Neural progenitor cell (in vitro differentiated cells): Measurements from ENCODE around the gene FREM1. TPM values are rescaled to one million over a fixed set of nuclear protein-coding genes. Genes with fewer than 3 reads are reported as not detected.

Experiments used
- DNase-seq: peaks from one replicate; pipeline ENCODE4 v3.0.0-alpha.2; 2016; ENCODE audit warnings: low spot score
- H2AFZ ChIP-seq: fragments of 200-600 bp; sonication (generic); replicated peaks from 2 replicates; pipeline ENCODE4 v1.6.1; 2016; ENCODE audit warnings: antibody characterized with exemption
- H3F3A ChIP-seq: fragments of 200-600 bp; sonication (generic); 2 replicates; pipeline ENCODE4 v1.6.1; 2016; ENCODE audit warnings: antibody characterized with exemption, low read depth
- H3K27ac ChIP-seq: fragments of 200-600 bp; sonication (generic); 2 replicates; pipeline ENCODE4 v1.5.1; 2016; ENCODE audit warnings: mild to moderate bottlenecking
- H3K27me3 ChIP-seq: fragments of 200-600 bp; sonication (generic); 2 replicates; pipeline ENCODE4 v1.6.1; 2016; ENCODE audit warnings: mild to moderate bottlenecking, moderate library complexity
- H3K36me3 ChIP-seq: fragments of 200-600 bp; sonication (generic); 2 replicates; pipeline ENCODE4 v1.5.1; 2016
- H3K4me1 ChIP-seq: fragments of 200-600 bp; sonication (generic); 2 replicates; pipeline ENCODE4 v1.6.1; 2016; ENCODE audit warnings: mixed run types
- H3K4me2 ChIP-seq: fragments of 200-600 bp; sonication (generic); 2 replicates; pipeline ENCODE4 v1.6.1; 2016
- H3K4me3 ChIP-seq: fragments of 200-600 bp; sonication (generic); 2 replicates; pipeline ENCODE4 v1.5.1; 2016
- H3K79me2 ChIP-seq: fragments of 200-600 bp; sonication (generic); 2 replicates; pipeline ENCODE4 v1.6.1; 2016; ENCODE audit warnings: low read depth
- H3K9ac ChIP-seq: fragments of 200-600 bp; sonication (generic); 2 replicates; pipeline ENCODE4 v1.6.1; 2016
- H3K9me3 ChIP-seq: fragments of 200-600 bp; sonication (generic); 2 replicates; pipeline ENCODE4 v1.5.1; 2016; ENCODE audit warnings: low read depth
- H4K20me1 ChIP-seq: fragments of 200-600 bp; sonication (generic); 2 replicates; pipeline ENCODE4 v1.6.1; 2016; ENCODE audit warnings: low read depth
- H3K27ac Mint-ChIP-seq: 3 replicates; pipeline ENCODE4 v1.8.0; 2021; ENCODE audit warnings: mixed read lengths
- H3K27me3 Mint-ChIP-seq: 2 replicates; pipeline ENCODE4 v1.8.0; 2022; ENCODE audit warnings: low read depth, mild to moderate bottlenecking, inconsistent platforms, moderate library complexity, mixed read lengths; ENCODE audit not compliant: insufficient read depth
- H3K36me3 Mint-ChIP-seq: 3 replicates; pipeline ENCODE4 v1.8.0; 2021; ENCODE audit warnings: mixed read lengths
- H3K4me1 Mint-ChIP-seq: 3 replicates; pipeline ENCODE4 v1.8.0; 2021; ENCODE audit warnings: mixed read lengths
- H3K4me3 Mint-ChIP-seq: 3 replicates; pipeline ENCODE4 v1.8.0; 2021; ENCODE audit warnings: mild to moderate bottlenecking, moderate library complexity, mixed read lengths
- H3K9me3 Mint-ChIP-seq: 3 replicates; pipeline ENCODE4 v1.8.0; 2020; ENCODE audit warnings: mixed read lengths
- EZH2 ChIP-seq: fragments of 200-600 bp; sonication (generic); IDR thresholded peaks from 2 replicates; pipeline ENCODE4 v1.6.1; 2017; ENCODE audit warnings: antibody characterized with exemption, mild to moderate bottlenecking, moderate library complexity
- EZH2phosphoT487 ChIP-seq: fragments of 200-600 bp; sonication (generic); IDR thresholded peaks from 2 replicates; pipeline ENCODE4 v1.6.1; 2017; ENCODE audit warnings: antibody characterized with exemption
- total RNA-seq: library from RNA; depleted of rRNA; stranded (reverse); fragments of >200 nt; gene quantifications from 2 replicates; pipeline ENCODE4 v1.2.3, GENCODE V29; 2015; ENCODE audit warnings: low replicate concordance
- TF ChIP-seq, protein P1 (sequence below): fragments of 200-600 bp; sonication (generic); IDR thresholded peaks from 2 replicates; pipeline ENCODE4 v1.5.1; 2017; ENCODE audit warnings: antibody characterized with exemption, mild to moderate bottlenecking

The FREM1 gene
- total RNA-seq, 1 donor from 2014 or later = 1.2 TPM

DNA sequence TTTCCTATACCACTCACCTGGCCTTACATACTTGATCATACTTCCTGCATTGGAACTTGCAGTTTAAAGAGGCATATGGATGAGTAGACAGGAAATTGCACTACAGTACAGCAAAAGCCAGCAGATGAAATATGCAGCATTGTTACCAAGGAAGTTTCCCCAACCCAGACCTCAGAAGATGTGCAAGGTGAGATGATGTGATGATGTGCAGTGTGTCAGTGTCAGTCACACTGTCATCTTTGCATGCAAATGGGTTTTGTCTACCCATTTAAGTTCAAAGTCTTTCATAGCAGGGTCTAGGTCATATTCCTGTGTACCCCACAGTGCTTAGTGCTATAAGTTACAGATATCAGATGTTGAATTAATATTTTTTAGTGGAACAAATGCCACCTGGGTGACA is 98.4 kb downstream of the FREM1 start:
- no peak overlapping the region for H3K9ac ChIP-seq
- H3K4me2 ChIP-seq = no peak overlapping the region

DNA sequence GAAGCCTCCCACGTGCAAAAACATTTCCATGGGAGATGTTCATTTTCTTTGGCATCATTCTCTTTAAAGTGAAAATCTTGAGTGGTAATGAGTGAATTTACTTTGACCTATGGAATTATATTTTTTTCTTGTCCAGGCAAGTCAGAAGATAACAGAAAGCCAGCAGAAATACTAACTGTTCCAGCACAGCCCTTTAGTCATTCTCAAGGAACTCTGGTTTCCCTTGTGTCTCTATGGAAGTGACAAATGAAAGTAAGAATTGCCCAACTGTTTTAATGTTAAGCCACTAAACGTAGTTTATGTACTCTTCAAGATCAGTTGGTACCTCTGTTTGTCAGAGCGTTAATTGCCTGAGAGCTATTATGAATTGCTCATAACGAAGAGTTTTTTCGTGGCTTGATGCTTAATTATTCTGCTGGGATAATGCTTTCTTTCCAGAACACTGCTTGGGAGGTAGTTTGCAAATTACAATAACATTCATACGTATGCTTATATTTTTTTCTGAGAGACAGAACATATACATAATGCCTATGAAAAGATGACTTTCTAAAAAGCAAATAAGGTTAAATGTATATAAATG is 103.2 kb downstream of the FREM1 start:
- Mint-ChIP-seq H3K4me3 (no peak overlapping the region), H3K36me3 (peaks cover 50% of the 10 kb centered on the region), H3K27me3 (peaks cover 2% of the 10 kb centered on the region), H3K27ac (no peak overlapping the region), H3K4me1 (no peaks in the 10 kb centered on the region), H3K9me3 (no peaks in the 10 kb centered on the region)
- Histone ChIP-seq H3K36me3 (no peaks in the 10 kb centered on the region), H3K27ac (no peak overlapping the region), H2AFZ (no peak overlapping the region), H3K9me3 (no peaks in the 10 kb centered on the region), H4K20me1 (no peaks in the 10 kb centered on the region), H3K4me2 (no peak overlapping the region), H3K4me1 (no peaks in the 10 kb centered on the region), H3K9ac (no peak overlapping the region), H3K79me2 (no peaks in the 10 kb centered on the region), H3F3A (no peaks in the 10 kb centered on the region), H3K27me3 (no peaks in the 10 kb centered on the region), H3K4me3 (no peak overlapping the region)
- DNase-seq = no peak
- TF ChIP-seq, protein P1, sequence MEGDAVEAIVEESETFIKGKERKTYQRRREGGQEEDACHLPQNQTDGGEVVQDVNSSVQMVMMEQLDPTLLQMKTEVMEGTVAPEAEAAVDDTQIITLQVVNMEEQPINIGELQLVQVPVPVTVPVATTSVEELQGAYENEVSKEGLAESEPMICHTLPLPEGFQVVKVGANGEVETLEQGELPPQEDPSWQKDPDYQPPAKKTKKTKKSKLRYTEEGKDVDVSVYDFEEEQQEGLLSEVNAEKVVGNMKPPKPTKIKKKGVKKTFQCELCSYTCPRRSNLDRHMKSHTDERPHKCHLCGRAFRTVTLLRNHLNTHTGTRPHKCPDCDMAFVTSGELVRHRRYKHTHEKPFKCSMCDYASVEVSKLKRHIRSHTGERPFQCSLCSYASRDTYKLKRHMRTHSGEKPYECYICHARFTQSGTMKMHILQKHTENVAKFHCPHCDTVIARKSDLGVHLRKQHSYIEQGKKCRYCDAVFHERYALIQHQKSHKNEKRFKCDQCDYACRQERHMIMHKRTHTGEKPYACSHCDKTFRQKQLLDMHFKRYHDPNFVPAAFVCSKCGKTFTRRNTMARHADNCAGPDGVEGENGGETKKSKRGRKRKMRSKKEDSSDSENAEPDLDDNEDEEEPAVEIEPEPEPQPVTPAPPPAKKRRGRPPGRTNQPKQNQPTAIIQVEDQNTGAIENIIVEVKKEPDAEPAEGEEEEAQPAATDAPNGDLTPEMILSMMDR = no peak
- TF ChIP-seq EZH2phosphoT487 = no peak
- TF ChIP-seq EZH2 = no peak

More for the DNA sequence above, 98.4 kb downstream of the FREM1 start:
- H3K27me3 ChIP-seq = no peaks in the 10 kb centered on the region
- no peaks in the 10 kb centered on the region for H3K9me3 ChIP-seq
- Mint-ChIP-seq H3K4me1 (peaks cover 3% of the 10 kb centered on the region), H3K36me3 (peaks cover 44% of the 10 kb centered on the region), H3K9me3 (no peaks in the 10 kb centered on the region), H3K4me3 (no peak overlapping the region), H3K27me3 (peaks cover 2% of the 10 kb centered on the region), H3K27ac (no peak overlapping the region)
- no peak for DNase-seq
- no peaks in the 10 kb centered on the region for H3K36me3 ChIP-seq
- H3K27ac ChIP-seq = no peak overlapping the region
- no peak overlapping the region for H2AFZ ChIP-seq
- H4K20me1 ChIP-seq = no peaks in the 10 kb centered on the region
- H3F3A ChIP-seq = no peaks in the 10 kb centered on the region
- H3K4me3 ChIP-seq = no peak overlapping the region
- H3K79me2 ChIP-seq = no peaks in the 10 kb centered on the region
- TF ChIP-seq, protein P1 = no peak
- no peaks in the 10 kb centered on the region for H3K4me1 ChIP-seq

DNA sequence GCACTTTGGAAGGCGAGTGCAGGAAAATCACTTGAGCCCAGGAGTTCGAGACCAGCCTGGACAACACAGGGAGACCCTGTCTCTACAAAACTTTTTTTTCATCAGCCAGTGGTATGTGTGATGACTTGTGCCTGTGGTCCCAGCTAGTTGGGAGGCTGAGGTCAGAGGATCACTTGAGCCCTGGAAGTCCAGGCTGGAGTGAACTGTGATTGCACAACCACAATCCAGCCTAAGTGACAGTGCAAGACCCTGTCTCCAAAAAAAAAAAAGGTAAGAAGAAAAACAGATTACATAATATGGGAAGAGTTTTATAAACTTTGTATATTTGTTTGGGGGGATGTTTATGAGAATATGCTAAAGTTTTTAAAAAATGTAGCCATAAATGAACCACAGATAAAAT is 111.2 kb downstream of the FREM1 start:
- H3K36me3 Mint-ChIP-seq = peaks cover 15% of the 10 kb centered on the region

More for the DNA sequence above, 111.2 kb downstream of the FREM1 start:
- Histone ChIP-seq H3K27me3 (no peaks in the 10 kb centered on the region), H3K9me3 (no peaks in the 10 kb centered on the region), H3K4me2 (no peak overlapping the region), H3K4me1 (no peaks in the 10 kb centered on the region), H3K79me2 (no peaks in the 10 kb centered on the region), H2AFZ (no peak overlapping the region), H3K4me3 (no peak overlapping the region), H3K36me3 (no peaks in the 10 kb centered on the region), H4K20me1 (no peaks in the 10 kb centered on the region), H3K9ac (no peak overlapping the region), H3K27ac (no peak overlapping the region), H3F3A (no peaks in the 10 kb centered on the region)
- no peaks in the 10 kb centered on the region for H3K9me3 Mint-ChIP-seq
- no peak overlapping the region for H3K27ac Mint-ChIP-seq
- DNase-seq = no peak
- H3K4me1 Mint-ChIP-seq = no peaks in the 10 kb centered on the region
- H3K4me3 Mint-ChIP-seq = no peak overlapping the region
- TF ChIP-seq EZH2 (no peak), EZH2phosphoT487 (no peak)
- TF ChIP-seq, protein P1 = no peak
- H3K27me3 Mint-ChIP-seq = no peaks in the 10 kb centered on the region
